Endodermal cell (in vitro differentiated cells): ENCODE results near the gene PI4KB. TPM values are rescaled to one million over a fixed set of nuclear protein-coding genes. Genes with fewer than 3 reads are reported as not detected.

Source experiments
- DNase-seq: peaks from one replicate; pipeline ENCODE4 v3.0.0-alpha.2; 2017
- H3K27ac ChIP-seq: 2 replicates; pipeline ENCODE4 v1.5.1; 2013; ENCODE audit warnings: mild to moderate bottlenecking, low read depth, low read length, moderate library complexity
- H3K27me3 ChIP-seq: 2 replicates; pipeline ENCODE4 v1.6.1; 2013; ENCODE audit warnings: mild to moderate bottlenecking, low read length, moderate library complexity; ENCODE audit not compliant: insufficient read depth, control insufficient read depth, poor library complexity, severe bottlenecking
- H3K36me3 ChIP-seq: 2 replicates; pipeline ENCODE4 v1.7.0; 2013; ENCODE audit warnings: mild to moderate bottlenecking, low read length, moderate library complexity; ENCODE audit not compliant: control insufficient read depth, insufficient read depth
- H3K4me1 ChIP-seq: one replicate; pipeline ENCODE4 v1.7.0; 2013; ENCODE audit warnings: low read length; ENCODE audit not compliant: control insufficient read depth, insufficient read depth
- H3K4me3 ChIP-seq: 2 replicates; pipeline ENCODE4 v1.5.1; 2013; ENCODE audit warnings: mild to moderate bottlenecking, low read length, moderate library complexity
- H3K9ac ChIP-seq: 2 replicates; pipeline ENCODE4 v1.6.1; 2013; ENCODE audit warnings: mild to moderate bottlenecking, low read length, moderate library complexity; ENCODE audit not compliant: poor library complexity, severe bottlenecking; ENCODE audit errors: extremely low read depth
- H3K9me3 ChIP-seq: 2 replicates; pipeline ENCODE4 v1.6.1; 2013; ENCODE audit warnings: mild to moderate bottlenecking, low read length, moderate library complexity; ENCODE audit not compliant: control insufficient read depth
- H3K27ac Mint-ChIP-seq: 2 replicates; pipeline ENCODE4 v1.8.0; 2020; ENCODE audit warnings: mixed read lengths
- H3K27me3 Mint-ChIP-seq: 2 replicates; pipeline ENCODE4 v1.8.0; 2021; ENCODE audit warnings: mild to moderate bottlenecking, mixed read lengths; ENCODE audit not compliant: insufficient read depth
- H3K36me3 Mint-ChIP-seq: 2 replicates; pipeline ENCODE4 v1.8.0; 2020; ENCODE audit warnings: low read depth, mixed read lengths
- H3K4me1 Mint-ChIP-seq: 2 replicates; pipeline ENCODE4 v1.8.0; 2020; ENCODE audit warnings: mixed read lengths
- H3K4me3 Mint-ChIP-seq: 2 replicates; pipeline ENCODE4 v1.8.0; 2020; ENCODE audit warnings: mild to moderate bottlenecking, moderate library complexity, mixed read lengths
- H3K9me3 Mint-ChIP-seq: 2 replicates; pipeline ENCODE4 v1.8.0; 2020; ENCODE audit warnings: mild to moderate bottlenecking, mixed read lengths
- CTCF ChIP-seq: fragments of 200-600 bp; sonication (generic); conservative IDR thresholded peaks from 2 replicates; pipeline ENCODE4 v1.5.0; 2021; ENCODE audit warnings: antibody characterized with exemption, mild to moderate bottlenecking
- WGBS, 2 experiments: methylation state at CpG; one replicate each; pipeline versions ENCODE4 v1.1.5 to v1.1.7; 2013; ENCODE audit warnings: missing lambda C conversion rate in 2 of 2, mixed read lengths in 1 of 2; ENCODE audit not compliant: insufficient coverage in 1 of 2, insufficient read length in 1 of 2; 5-methylcytosine and 5-hydroxymethylcytosine counted together
- total RNA-seq, 2 donors: library from RNA; stranded (reverse); fragmentation: NEBNext Ultra II Directional in 1 of 2; extraction: Animal tissue kit (Norgen Biotek cat#: 25700) in 1 of 2; gene quantifications; 2 replicates in 1 of 2; 3 replicates in 1 of 2; pipeline ENCODE4 v1.2.1, GENCODE V29; 2021

The PI4KB gene
- total RNA-seq, 2 donors from 2014 or later: 34.3 to 37.5 TPM

- TF ChIP-seq CTCF: no peak
- Histone ChIP-seq H3K36me3 (no peaks in the 10 kb centered on the region), H3K27ac (no peak overlapping the region), H3K9me3 (no peaks in the 10 kb centered on the region), H3K9ac (no peak overlapping the region), H3K4me1 (no peaks in the 10 kb centered on the region), H3K4me3 (no peak overlapping the region), H3K27me3 (no peaks in the 10 kb centered on the region)
- Mint-ChIP-seq H3K27me3 (no peaks in the 10 kb centered on the region), H3K4me3 (no peak overlapping the region), H3K36me3 (no peaks in the 10 kb centered on the region), H3K9me3 (no peaks in the 10 kb centered on the region), H3K27ac (no peak overlapping the region), H3K4me1 (no peaks in the 10 kb centered on the region)
- 88 to 91% methylated on average over 1 to 5 of the region's 5 CpGs for WGBS, 2 experiments
- DNase-seq: no peak
These were observed 7.6 kb upstream of the PI4KB start for GRCh38 chr1:151334822-151335221.

GRCh38 chr1:151327903-151328674 lies 873 bp upstream of the PI4KB start:
- Mint-ChIP-seq H3K9me3 (no peaks in the 10 kb centered on the region), H3K27ac (peak overlapping the region; percentile 99), H3K27me3 (no peaks in the 10 kb centered on the region), H3K4me1 (peaks cover 18% of the 10 kb centered on the region), H3K4me3 (peak overlapping the region; percentile 80), H3K36me3 (peaks cover 19% of the 10 kb centered on the region)
- H3K27ac ChIP-seq: no peak overlapping the region
- H3K4me3 ChIP-seq: peak overlapping the region; percentile 91
- WGBS, 2 experiments: 37 to 69% methylated on average over 15 to 34 of the region's 34 CpGs
- no peaks in the 10 kb centered on the region for H3K9me3 ChIP-seq
- peak overlapping the region; percentile 96 for H3K9ac ChIP-seq
- no peaks in the 10 kb centered on the region for H3K27me3 ChIP-seq
- peak; percentile 77 for DNase-seq
- no peaks in the 10 kb centered on the region for H3K4me1 ChIP-seq
- H3K36me3 ChIP-seq: peaks cover 9% of the 10 kb centered on the region
- TF ChIP-seq CTCF: no peak

GRCh38 chr1:151326619-151327222 lies 495 bp downstream of the PI4KB start:
- Histone ChIP-seq H3K4me3 (peak overlapping the region; percentile 91), H3K27me3 (no peaks in the 10 kb centered on the region), H3K9ac (peak overlapping the region; percentile 96), H3K4me1 (no peaks in the 10 kb centered on the region), H3K36me3 (peaks cover 9% of the 10 kb centered on the region), H3K27ac (no peak overlapping the region), H3K9me3 (no peaks in the 10 kb centered on the region)
- H3K36me3 Mint-ChIP-seq: peaks cover 29% of the 10 kb centered on the region
- no peak for DNase-seq
- no peak for TF ChIP-seq CTCF
- H3K4me3 Mint-ChIP-seq: peak overlapping the region; percentile 80
- H3K9me3 Mint-ChIP-seq: no peaks in the 10 kb centered on the region
- no peaks in the 10 kb centered on the region for H3K27me3 Mint-ChIP-seq
- WGBS, 2 experiments: 7 to 12% methylated on average over 8 to 9 of the region's 12 CpGs
- H3K27ac Mint-ChIP-seq: peak overlapping the region; percentile 41
- H3K4me1 Mint-ChIP-seq: peaks cover 18% of the 10 kb centered on the region
